Central memory CD8-positive, alpha-beta T cell (primary cell): ENCODE measurements around the gene ALPL.

ENCODE experiments used
- ATAC-seq: fragments of 150-1000 bp; cut with Tn5 transposase; replicated peaks from 2 replicates; pipeline ENCODE4 v1.10.0; 2022; ENCODE audit warnings: mild to moderate bottlenecking, moderate FRiP score, moderate number of reproducible peaks; ENCODE audit not compliant: poor library complexity, severe bottlenecking; ENCODE audit errors: extremely low read depth
- DNase-seq, 2 donors: peaks; one replicate each; pipeline ENCODE4 v3.0.0; 2021; ENCODE audit warnings: low spot score in 2 of 2
- H3K27ac Mint-ChIP-seq: one replicate; pipeline ENCODE4 v1.8.0; 2022; ENCODE audit warnings: low read depth, mild to moderate bottlenecking, moderate library complexity, mixed read lengths
- H3K27me3 Mint-ChIP-seq: one replicate; pipeline ENCODE4 v1.8.0; 2022; ENCODE audit warnings: mixed read lengths
- H3K36me3 Mint-ChIP-seq: one replicate; pipeline ENCODE4 v1.8.0; 2022; ENCODE audit warnings: mild to moderate bottlenecking, moderate library complexity, mixed read lengths; ENCODE audit not compliant: insufficient read depth
- H3K4me1 Mint-ChIP-seq: one replicate; pipeline ENCODE4 v1.8.0; 2022; ENCODE audit warnings: mixed read lengths
- H3K4me3 Mint-ChIP-seq: one replicate; pipeline ENCODE4 v1.8.0; 2022; ENCODE audit warnings: mild to moderate bottlenecking, moderate library complexity, mixed read lengths
- H3K9me3 Mint-ChIP-seq: one replicate; pipeline ENCODE4 v1.8.0; 2022; ENCODE audit warnings: mixed read lengths

ALPL gene

DNA sequence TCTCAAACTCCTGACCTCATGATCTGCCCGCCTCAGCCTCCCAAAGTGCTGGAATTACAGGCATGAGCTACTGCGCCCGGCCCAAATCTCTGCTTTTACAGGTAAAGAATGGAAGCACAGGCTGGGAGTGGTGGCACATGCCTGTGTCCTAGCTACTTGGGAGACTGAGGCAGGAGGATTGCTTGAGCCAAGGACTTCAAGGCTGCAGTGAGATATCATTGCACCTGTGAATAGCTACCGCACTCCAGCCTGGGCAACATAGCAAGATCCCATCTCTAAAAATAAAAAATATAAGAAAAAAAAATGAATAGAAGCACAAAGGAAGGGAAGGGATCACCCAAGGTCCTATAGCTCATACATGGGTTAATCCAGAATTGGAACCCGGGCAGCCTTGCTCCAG lies 15.0 kb downstream of the ALPL start:
- DNase-seq (no peak), ATAC-seq (no peak)
- no peak overlapping the region for H3K4me3 Mint-ChIP-seq
- H3K27ac Mint-ChIP-seq, result no peak overlapping the region
- no peaks in the 10 kb centered on the region for H3K9me3 Mint-ChIP-seq
- H3K36me3 Mint-ChIP-seq, result no peaks in the 10 kb centered on the region
- H3K27me3 Mint-ChIP-seq, result no peaks in the 10 kb centered on the region
- H3K4me1 Mint-ChIP-seq, result peaks cover 7% of the 10 kb centered on the region

DNA sequence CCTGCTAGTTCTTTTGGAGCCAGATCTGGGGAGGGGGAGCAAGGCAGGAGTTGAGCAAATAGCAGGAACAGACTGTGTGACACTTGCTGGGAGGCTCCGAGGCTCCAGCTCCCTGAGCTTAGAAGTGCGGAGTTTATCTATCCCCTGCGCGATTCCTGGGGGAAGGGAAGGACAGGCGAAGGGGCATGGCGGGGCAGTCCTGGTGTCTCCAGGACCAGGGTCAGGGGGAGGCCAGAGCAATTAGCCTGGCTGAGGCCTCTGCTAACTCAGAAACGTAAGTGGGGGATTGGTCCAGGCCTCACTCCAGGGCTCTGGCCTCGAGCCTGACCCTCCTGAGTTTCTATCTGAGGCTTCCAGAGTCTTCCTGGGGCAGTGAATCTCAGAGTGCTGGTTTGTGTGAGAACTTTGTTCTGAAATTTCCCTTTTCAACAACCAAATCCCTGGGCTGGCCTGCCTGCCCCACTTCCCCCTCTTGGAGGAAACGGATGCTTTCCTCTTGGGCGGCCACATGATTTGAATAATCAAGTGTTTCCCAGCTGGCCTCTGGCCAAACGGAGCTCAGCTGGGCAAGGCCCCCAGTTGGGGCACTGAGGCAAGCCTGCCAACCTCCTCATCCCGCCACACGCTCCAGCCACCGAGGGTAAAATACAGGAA lies 15.6 kb downstream of the ALPL start:
- Mint-ChIP-seq H3K4me3 (no peak overlapping the region), H3K9me3 (no peaks in the 10 kb centered on the region), H3K27me3 (peaks cover 2% of the 10 kb centered on the region), H3K36me3 (no peaks in the 10 kb centered on the region), H3K27ac (peak overlapping the region; percentile 46), H3K4me1 (peaks cover 7% of the 10 kb centered on the region)
- no peak for DNase-seq
- ATAC-seq, result no peak

GRCh38 chr1:21525340-21525717 lies 16.1 kb downstream of the ALPL start:
- no peak overlapping the region for H3K4me3 Mint-ChIP-seq

GRCh38 chr1:21526441-21526840 lies 17.2 kb downstream of the ALPL start:
- no peak overlapping the region for H3K27ac Mint-ChIP-seq
- no peak for ATAC-seq
- no peaks in the 10 kb centered on the region for H3K36me3 Mint-ChIP-seq

More at GRCh38 chr1:21525340-21525717, 16.1 kb downstream of the ALPL start:
- peaks cover 7% of the 10 kb centered on the region for H3K4me1 Mint-ChIP-seq
- H3K27me3 Mint-ChIP-seq, result peaks cover 7% of the 10 kb centered on the region
- H3K36me3 Mint-ChIP-seq, result no peaks in the 10 kb centered on the region
- no peak for DNase-seq
- no peak for ATAC-seq
- H3K27ac Mint-ChIP-seq, result peak overlapping the region; percentile 46
- H3K9me3 Mint-ChIP-seq, result no peaks in the 10 kb centered on the region

GRCh38 chr1:21530368-21531016 lies 21.3 kb downstream of the ALPL start:
- Mint-ChIP-seq H3K9me3 (no peaks in the 10 kb centered on the region), H3K4me3 (no peak overlapping the region), H3K36me3 (no peaks in the 10 kb centered on the region), H3K27me3 (peaks cover 34% of the 10 kb centered on the region), H3K4me1 (peaks cover 7% of the 10 kb centered on the region), H3K27ac (no peak overlapping the region)
- ATAC-seq (no peak), DNase-seq (no peak)

More at GRCh38 chr1:21526441-21526840, 17.2 kb downstream of the ALPL start:
- peaks cover 7% of the 10 kb centered on the region for H3K4me1 Mint-ChIP-seq
- no peak for DNase-seq
- peaks cover 17% of the 10 kb centered on the region for H3K27me3 Mint-ChIP-seq
- H3K9me3 Mint-ChIP-seq, result no peaks in the 10 kb centered on the region
- H3K4me3 Mint-ChIP-seq, result no peak overlapping the region

GRCh38 chr1:21531241-21531640 lies 22.0 kb downstream of the ALPL start:
- Mint-ChIP-seq H3K36me3 (no peaks in the 10 kb centered on the region), H3K9me3 (no peaks in the 10 kb centered on the region), H3K27ac (no peak overlapping the region), H3K4me3 (no peak overlapping the region), H3K27me3 (peaks cover 34% of the 10 kb centered on the region), H3K4me1 (peaks cover 7% of the 10 kb centered on the region)
- no peak for DNase-seq
- no peak for ATAC-seq

GRCh38 chr1:21532496-21532895 lies 23.3 kb downstream of the ALPL start:
- H3K4me1 Mint-ChIP-seq, result no peaks in the 10 kb centered on the region
- no peaks in the 10 kb centered on the region for H3K9me3 Mint-ChIP-seq
- ATAC-seq (no peak), DNase-seq (no peak)
- no peaks in the 10 kb centered on the region for H3K36me3 Mint-ChIP-seq
- no peak overlapping the region for H3K27ac Mint-ChIP-seq
- no peak overlapping the region for H3K4me3 Mint-ChIP-seq
- peaks cover 34% of the 10 kb centered on the region for H3K27me3 Mint-ChIP-seq

DNA sequence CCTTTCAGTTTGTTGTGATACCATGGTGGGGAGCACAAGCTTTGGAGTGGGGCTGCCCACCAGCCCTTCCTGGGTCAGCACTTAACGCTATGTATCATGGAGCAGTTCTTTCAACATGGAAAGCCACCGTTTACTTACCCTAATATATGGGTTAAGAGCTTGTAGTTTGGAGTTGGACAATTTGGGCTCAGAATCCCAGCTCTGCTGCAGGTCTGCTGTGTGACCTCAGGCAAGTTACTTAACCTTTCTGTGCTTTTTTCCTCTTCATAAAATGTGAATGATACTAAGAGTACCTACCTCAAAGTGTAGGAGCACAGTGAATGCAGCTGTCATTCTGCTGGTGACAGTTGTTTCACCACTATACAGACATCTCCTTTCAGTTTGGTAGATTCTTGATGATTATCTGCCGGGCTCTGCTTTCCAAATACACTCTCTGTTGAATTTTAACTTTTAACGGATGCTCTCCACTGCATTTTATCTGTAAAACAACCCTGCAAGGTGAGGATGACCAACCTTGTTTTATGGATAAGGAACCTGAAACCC lies 23.8 kb downstream of the ALPL start:
- Mint-ChIP-seq H3K36me3 (no peaks in the 10 kb centered on the region), H3K4me3 (no peak overlapping the region), H3K9me3 (no peaks in the 10 kb centered on the region), H3K27me3 (peaks cover 39% of the 10 kb centered on the region), H3K27ac (no peak overlapping the region), H3K4me1 (no peaks in the 10 kb centered on the region)
- ATAC-seq (no peak), DNase-seq (no peak)

DNA sequence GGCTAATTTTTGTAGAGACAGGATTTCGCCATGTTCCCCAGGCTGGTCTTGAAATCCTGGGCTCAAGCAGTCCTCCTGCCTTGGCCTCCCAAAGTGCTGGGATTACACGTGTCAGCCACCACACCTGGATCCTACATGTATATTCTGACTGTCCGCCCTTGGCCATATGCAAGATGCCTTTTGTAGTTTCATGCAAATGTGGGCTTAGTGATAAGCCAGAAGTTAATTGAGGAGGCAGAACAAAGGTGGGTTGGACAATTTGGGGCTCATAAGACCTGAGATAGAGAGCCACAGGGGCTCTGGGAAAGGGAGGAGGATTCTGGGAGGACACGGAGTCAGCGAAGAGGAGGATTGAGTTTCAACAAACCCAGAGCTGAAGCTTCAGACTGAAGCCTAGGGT lies 24.9 kb downstream of the ALPL start:
- no peaks in the 10 kb centered on the region for H3K4me1 Mint-ChIP-seq
- no peak for ATAC-seq
- no peak overlapping the region for H3K4me3 Mint-ChIP-seq
- H3K27ac Mint-ChIP-seq, result no peak overlapping the region
- H3K36me3 Mint-ChIP-seq, result no peaks in the 10 kb centered on the region
- H3K27me3 Mint-ChIP-seq, result peaks cover 50% of the 10 kb centered on the region
- no peaks in the 10 kb centered on the region for H3K9me3 Mint-ChIP-seq
- DNase-seq, result no peak

DNA sequence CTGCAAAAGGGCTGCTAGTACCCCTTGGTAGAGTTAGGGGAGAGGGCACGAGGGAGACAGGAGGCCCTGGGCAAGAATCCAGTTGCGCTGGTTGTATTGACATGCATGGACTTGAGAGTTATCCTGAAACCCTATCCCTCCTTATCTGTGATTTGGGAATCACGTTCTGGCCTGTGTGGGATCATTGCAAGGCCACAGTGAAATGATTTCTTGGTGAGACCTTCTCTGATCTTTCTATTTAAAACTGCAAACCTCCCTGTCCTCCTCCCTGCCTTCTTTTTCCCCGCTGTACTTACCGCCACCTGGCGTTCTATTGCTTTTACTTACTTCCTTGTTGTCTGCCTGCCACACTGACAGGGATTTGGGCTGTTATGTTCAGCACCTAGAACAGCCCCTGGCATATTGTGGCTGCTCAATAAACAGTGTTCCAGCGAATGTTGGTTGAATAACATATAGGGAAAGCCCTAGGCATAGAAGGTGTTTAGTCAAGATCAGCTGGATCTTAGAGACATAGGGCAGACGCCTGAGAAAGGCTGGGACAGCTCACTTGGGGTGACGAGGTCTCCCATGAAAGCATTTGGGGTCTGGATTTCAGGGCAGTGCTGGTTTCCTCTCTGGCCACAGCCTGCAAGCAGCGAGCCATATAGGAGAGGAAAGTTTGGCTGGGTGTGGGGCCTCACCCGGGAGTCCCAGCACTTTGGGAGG lies 25.6 kb downstream of the ALPL start:
- Mint-ChIP-seq H3K4me1 (no peaks in the 10 kb centered on the region), H3K4me3 (no peak overlapping the region), H3K27ac (no peak overlapping the region), H3K9me3 (no peaks in the 10 kb centered on the region), H3K36me3 (no peaks in the 10 kb centered on the region), H3K27me3 (peaks cover 54% of the 10 kb centered on the region)
- ATAC-seq (no peak), DNase-seq (no peak)

DNA sequence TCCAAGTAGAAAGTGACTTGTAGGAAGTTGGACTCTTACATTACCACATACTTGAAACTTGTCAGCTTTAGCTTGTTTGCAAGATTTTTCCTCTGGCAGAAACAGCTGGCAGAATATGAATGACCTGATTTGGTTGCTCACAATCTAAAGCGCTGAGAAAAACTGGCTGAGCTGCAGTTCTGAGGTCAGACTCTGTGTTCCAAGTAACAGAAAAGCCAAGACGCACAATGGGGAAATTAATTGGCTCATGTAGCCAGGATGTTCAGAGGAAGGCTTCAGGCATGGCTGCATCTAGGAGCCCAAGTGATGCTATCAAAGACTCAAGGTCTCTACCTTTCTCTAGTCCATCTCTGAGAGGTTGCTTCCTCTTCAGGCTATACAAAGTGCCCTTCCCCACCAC lies 27.0 kb downstream of the ALPL start:
- no peak for DNase-seq
- H3K4me3 Mint-ChIP-seq, result no peak overlapping the region
- H3K27ac Mint-ChIP-seq, result no peak overlapping the region
- H3K36me3 Mint-ChIP-seq, result no peaks in the 10 kb centered on the region
- no peaks in the 10 kb centered on the region for H3K4me1 Mint-ChIP-seq
- no peak for ATAC-seq
- peaks cover 56% of the 10 kb centered on the region for H3K27me3 Mint-ChIP-seq
- no peaks in the 10 kb centered on the region for H3K9me3 Mint-ChIP-seq

DNA sequence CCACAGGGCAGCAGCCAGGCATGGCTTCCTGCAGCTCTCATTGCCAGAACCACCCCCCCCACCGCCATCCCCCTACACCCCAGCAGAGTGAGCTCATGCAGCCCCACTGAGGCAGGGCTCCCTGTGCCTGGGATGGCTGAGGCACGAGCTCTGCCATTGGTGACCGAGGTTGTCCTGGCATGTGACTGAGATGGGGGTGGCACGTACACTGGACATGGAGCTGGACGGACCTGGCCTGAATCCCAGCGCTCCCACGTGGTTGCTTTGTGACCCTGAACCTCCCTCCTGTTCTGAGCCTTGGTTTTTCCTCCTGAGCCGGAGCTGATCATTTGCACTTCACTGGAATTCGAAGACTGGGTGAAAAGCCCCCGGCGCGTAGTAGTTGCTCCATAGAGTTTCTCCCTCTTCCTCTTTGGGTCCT lies 28.3 kb downstream of the ALPL start:
- no peaks in the 10 kb centered on the region for H3K9me3 Mint-ChIP-seq
- no peak for ATAC-seq
- no peaks in the 10 kb centered on the region for H3K36me3 Mint-ChIP-seq
- no peak for DNase-seq
- H3K27ac Mint-ChIP-seq, result no peak overlapping the region
- peaks cover 53% of the 10 kb centered on the region for H3K27me3 Mint-ChIP-seq
- H3K4me1 Mint-ChIP-seq, result no peaks in the 10 kb centered on the region
- no peak overlapping the region for H3K4me3 Mint-ChIP-seq
